Endothelial cell of umbilical vein (primary cell): ENCODE results near the gene EHBP1L1. TPM values are rescaled to one million over a fixed set of nuclear protein-coding genes. Genes with fewer than 3 reads are reported as not detected.

Source experiments
- BruUV-seq: library from RNA; stranded (reverse); fragments of 400-500 nt; replicated peaks from 2 replicates; lab custom pipeline; 2021; lab: Mats Ljungman, UMichigan
- CTCF ChIA-PET: fragments of 300-600, 350-600 bp; sonication (Branson Sonifier 250); formaldehyde crosslinking; loops from one replicate; lab custom pipeline; 2021; ENCODE audit warnings: antibody characterized with exemption, inconsistent platforms; lab: Charles Lee
- POLR2A ChIA-PET: fragments of 300-600, 350-600 bp; sonication (Branson Sonifier 250); formaldehyde crosslinking; loops from one replicate; lab custom pipeline; 2021; ENCODE audit warnings: antibody characterized with exemption, inconsistent platforms; lab: Charles Lee
- DNase-seq: peaks from one replicate; pipeline ENCODE4 v3.0.0-alpha.2; 2011; ENCODE audit warnings: low read depth, low spot score
- FAIRE-seq: peaks from 2 replicates; lab custom pipeline; 2011; peaks lifted over from hg19 to GRCh38; lab: Jason Lieb, UNC
- H2AFZ ChIP-seq: 2 replicates; pipeline ENCODE4 v1.6.0; 2012; ENCODE audit warnings: low read depth, low read length, control low read depth, inconsistent platforms
- H3K27ac ChIP-seq: 2 replicates; pipeline ENCODE4 v1.5.1; 2011; ENCODE audit warnings: low read depth, mild to moderate bottlenecking, control low read depth, low read length, moderate library complexity; ENCODE audit not compliant: insufficient read depth
- H3K27me3 ChIP-seq, 2 experiments: 2 replicates each; pipeline versions ENCODE4 v1.6.0 to v1.6.1; 2011; ENCODE audit warnings: low read length in 2 of 2, mixed read lengths in 1 of 2; ENCODE audit not compliant: control insufficient read depth in 2 of 2, insufficient read depth in 2 of 2
- H3K36me3 ChIP-seq, 2 experiments: 2 replicates in 1 of 2; 3 replicates in 1 of 2; pipeline ENCODE4 v1.5.1; 2011; ENCODE audit warnings: low read length in 2 of 2, mild to moderate bottlenecking in 1 of 2, moderate library complexity in 1 of 2; ENCODE audit not compliant: control insufficient read depth in 2 of 2, insufficient read depth in 2 of 2; ENCODE audit errors: extremely low read depth in 1 of 2
- H3K4me1 ChIP-seq: 3 replicates; pipeline ENCODE4 v1.5.1; 2011; ENCODE audit warnings: mild to moderate bottlenecking, low read length; ENCODE audit not compliant: control insufficient read depth, insufficient read depth; ENCODE audit errors: extremely low read depth
- H3K4me2 ChIP-seq: 2 replicates; pipeline ENCODE4 v1.6.1; 2011; ENCODE audit warnings: low read length, control low read depth, mixed read lengths; ENCODE audit not compliant: insufficient read depth
- H3K4me3 ChIP-seq, 3 experiments: fragments of 200-600 bp in 1 of 3; sonication (generic), shearing (Covaris generic) in 1 of 3; replicated peaks in 1 of 3; 2 replicates each; pipeline ENCODE4 v1.5.1; 2011 to 2016; ENCODE audit warnings: control low read depth in 3 of 3, low read length in 3 of 3, mild to moderate bottlenecking in 2 of 3, inconsistent platforms in 1 of 3, low read depth in 1 of 3, moderate library complexity in 1 of 3; ENCODE audit not compliant: insufficient read depth in 1 of 3
- H3K79me2 ChIP-seq: 2 replicates; pipeline ENCODE4 v1.6.0; 2012; ENCODE audit warnings: low read length, inconsistent platforms; ENCODE audit not compliant: control insufficient read depth, insufficient read depth
- H3K9ac ChIP-seq: replicated peaks from 2 replicates; pipeline ENCODE3; 2011; ENCODE audit warnings: low read length, control low read depth; ENCODE audit not compliant: insufficient read depth; ENCODE audit errors: extremely low read depth
- H3K9me1 ChIP-seq: replicated peaks from 3 replicates; pipeline ENCODE4 v1.6.0; 2011; ENCODE audit warnings: mild to moderate bottlenecking, low read length; ENCODE audit not compliant: control insufficient read depth, insufficient read depth; ENCODE audit errors: extremely low read depth
- H3K9me3 ChIP-seq: replicated peaks from 2 replicates; pipeline ENCODE4 v1.5.1; 2012; ENCODE audit warnings: low read length, inconsistent platforms; ENCODE audit not compliant: control insufficient read depth, insufficient read depth
- H4K20me1 ChIP-seq: replicated peaks from 2 replicates; pipeline ENCODE3; 2011; ENCODE audit warnings: mild to moderate bottlenecking, low read length; ENCODE audit not compliant: control insufficient read depth, insufficient read depth; ENCODE audit errors: extremely low read depth
- EZH2 ChIP-seq: IDR thresholded peaks from 2 replicates; pipeline ENCODE4 v1.6.1; 2012; ENCODE audit warnings: borderline replicate concordance, low read depth, mild to moderate bottlenecking, moderate library complexity, low read length, inconsistent platforms; ENCODE audit not compliant: severe bottlenecking
- FOS ChIP-seq: IDR thresholded peaks from 2 replicates; pipeline ENCODE4 v1.6.1; 2011; ENCODE audit warnings: mild to moderate bottlenecking, low read length, moderate library complexity, borderline replicate concordance; ENCODE audit not compliant: insufficient read depth
- GATA2 ChIP-seq: IDR thresholded peaks from 2 replicates; pipeline ENCODE4 v1.7.0; 2011; ENCODE audit warnings: low read depth, mild to moderate bottlenecking, moderate library complexity, mixed read lengths, low read length; ENCODE audit not compliant: insufficient read length, insufficient read depth
- JUN ChIP-seq: IDR thresholded peaks from 2 replicates; pipeline ENCODE4 v1.6.1; 2011; ENCODE audit warnings: borderline replicate concordance, low read depth; ENCODE audit not compliant: insufficient read length, insufficient read depth
- MYC ChIP-seq: IDR thresholded peaks from one replicate; pipeline ENCODE4 v1.6.1; 2011; ENCODE audit warnings: mild to moderate bottlenecking, low read depth, low read length
- POLR2A ChIP-seq: IDR thresholded peaks from 2 replicates; pipeline ENCODE4 v1.6.1; 2012; ENCODE audit warnings: low read depth, mild to moderate bottlenecking, control low read depth, low read length
- POLR2AphosphoS5 ChIP-seq: IDR thresholded peaks from 2 replicates; pipeline ENCODE4 v1.6.1; 2012; ENCODE audit warnings: low read depth, mild to moderate bottlenecking, control low read depth, low read length, moderate library complexity; ENCODE audit not compliant: insufficient read depth
- dilution Hi-C: fragments of 300-500 bp; cut with MboI; formaldehyde crosslinking; loops from one replicate; pipeline ENCODE4 v1.15.0; 2019; ENCODE audit warnings: low sequenced_read_pairs; ENCODE audit not compliant: extremely low pct_ligation_motif_present
- intact Hi-C: fragments of 100-400 bp; cut with micrococcal nuclease; formaldehyde crosslinking; loops from one replicate; pipeline ENCODE4 v1.10.0; 2022
- polyA plus RNA-seq, 4 experiments: library from polyadenylated mRNA; depleted of rRNA in 3 of 4; stranded (reverse) in 3 of 4; unstranded in 1 of 4; fragments of >200 nt; gene quantifications; 2 replicates each; pipeline versions ENCODE4 v1.2.1 to v1.2.3, GENCODE V29; 2011 to 2012; ENCODE audit warnings: missing spikeins in 1 of 4
- total RNA-seq: library from RNA; stranded (reverse); gene quantifications from 2 replicates; pipeline ENCODE4 v1.2.3, GENCODE V29; 2021
- TF ChIP-seq, protein P1 (sequence below): IDR thresholded peaks from 2 replicates; pipeline ENCODE4 v1.6.1; 2011; ENCODE audit not compliant: insufficient read depth, insufficient read length
- TF ChIP-seq, protein P2 (sequence below), 2 donors: IDR thresholded peaks; 1 replicate in 1 of 2; 2 replicates in 1 of 2; pipeline ENCODE4 v1.5.1; 2011; ENCODE audit warnings: low read length in 2 of 2, mild to moderate bottlenecking in 2 of 2, moderate library complexity in 2 of 2, control low read depth in 1 of 2, inconsistent platforms in 1 of 2, low read depth in 1 of 2; ENCODE audit not compliant: insufficient read depth in 1 of 2; ENCODE audit errors: extremely low read depth in 1 of 2

The EHBP1L1 gene
- total and polyA plus RNA-seq, 2 donors (not counting 3 experiments of a cell fraction or from before 2014, with no cell fraction given): 12.7 to 19.7 TPM

DNA sequence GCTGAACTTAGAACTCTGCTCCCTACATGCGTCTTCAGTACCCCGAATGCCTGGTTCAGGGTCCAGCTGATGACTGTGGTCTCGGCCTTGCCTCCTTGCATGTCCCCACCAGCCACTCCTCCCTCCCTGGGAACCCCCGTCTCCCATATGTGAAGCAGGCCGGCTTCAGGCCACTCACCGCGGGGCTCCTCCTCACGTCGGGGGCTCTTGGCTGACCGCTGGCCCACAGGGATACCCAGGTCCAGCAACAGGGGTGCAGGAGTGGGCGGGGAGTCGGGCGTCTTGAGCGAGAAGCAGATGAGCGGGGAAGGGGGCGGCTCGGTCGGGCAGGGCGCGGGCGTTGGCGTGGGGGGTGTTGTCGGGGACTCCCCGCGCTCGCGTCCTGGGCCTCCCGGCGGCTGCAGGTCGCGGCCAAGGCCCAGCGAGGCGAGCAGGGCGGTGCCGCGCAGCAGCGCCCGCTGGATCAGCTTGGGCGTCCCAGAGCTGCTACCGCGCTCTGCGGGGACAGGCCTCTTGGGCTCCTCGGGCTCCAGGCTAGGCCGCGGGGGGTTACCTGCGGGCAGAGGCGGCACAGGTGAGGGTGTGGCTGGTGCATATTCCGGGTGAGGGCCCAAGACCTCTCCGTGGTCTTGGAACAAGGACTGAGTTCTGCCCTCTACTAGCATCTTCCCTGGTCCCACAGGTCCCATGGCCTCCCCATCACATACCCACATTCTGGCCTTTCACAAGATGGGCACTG lies 23.5 kb downstream of the EHBP1L1 start:
- intact Hi-C loops (no loop called here), dilution Hi-C loops (no loop called here)
- no peak for TF ChIP-seq GATA2
- TF ChIP-seq POLR2AphosphoS5: no peak
- no peak for TF ChIP-seq MYC
- TF ChIP-seq FOS: no peak
- TF ChIP-seq, protein P1, sequence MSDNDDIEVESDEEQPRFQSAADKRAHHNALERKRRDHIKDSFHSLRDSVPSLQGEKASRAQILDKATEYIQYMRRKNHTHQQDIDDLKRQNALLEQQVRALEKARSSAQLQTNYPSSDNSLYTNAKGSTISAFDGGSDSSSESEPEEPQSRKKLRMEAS: no peak
- TF ChIP-seq EZH2: no peak
- TF ChIP-seq, protein P2, sequence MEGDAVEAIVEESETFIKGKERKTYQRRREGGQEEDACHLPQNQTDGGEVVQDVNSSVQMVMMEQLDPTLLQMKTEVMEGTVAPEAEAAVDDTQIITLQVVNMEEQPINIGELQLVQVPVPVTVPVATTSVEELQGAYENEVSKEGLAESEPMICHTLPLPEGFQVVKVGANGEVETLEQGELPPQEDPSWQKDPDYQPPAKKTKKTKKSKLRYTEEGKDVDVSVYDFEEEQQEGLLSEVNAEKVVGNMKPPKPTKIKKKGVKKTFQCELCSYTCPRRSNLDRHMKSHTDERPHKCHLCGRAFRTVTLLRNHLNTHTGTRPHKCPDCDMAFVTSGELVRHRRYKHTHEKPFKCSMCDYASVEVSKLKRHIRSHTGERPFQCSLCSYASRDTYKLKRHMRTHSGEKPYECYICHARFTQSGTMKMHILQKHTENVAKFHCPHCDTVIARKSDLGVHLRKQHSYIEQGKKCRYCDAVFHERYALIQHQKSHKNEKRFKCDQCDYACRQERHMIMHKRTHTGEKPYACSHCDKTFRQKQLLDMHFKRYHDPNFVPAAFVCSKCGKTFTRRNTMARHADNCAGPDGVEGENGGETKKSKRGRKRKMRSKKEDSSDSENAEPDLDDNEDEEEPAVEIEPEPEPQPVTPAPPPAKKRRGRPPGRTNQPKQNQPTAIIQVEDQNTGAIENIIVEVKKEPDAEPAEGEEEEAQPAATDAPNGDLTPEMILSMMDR (IDR thresholded peaks at IDR 0.05; ENCODE audit: extremely low read depth in 1 of 2, insufficient read depth in 1 of 2, low read depth in 1 of 2, low read length in 2 of 2): no peak
- no peak for TF ChIP-seq POLR2A
- TF ChIP-seq JUN: no peak
- H3K4me2 ChIP-seq: no peak overlapping the region
- H4K20me1 ChIP-seq: no peaks in the 10 kb centered on the region
- H3K9me3 ChIP-seq: no peaks in the 10 kb centered on the region
- H3K79me2 ChIP-seq: no peaks in the 10 kb centered on the region
- no peak overlapping the region for H2AFZ ChIP-seq
- H3K36me3 ChIP-seq: peaks cover 11 to 49% of the 10 kb centered on the region in 2 experiments
- no peaks in the 10 kb centered on the region for H3K27me3 ChIP-seq
- FAIRE-seq (no peak), DNase-seq (no peak)
- ChIA-PET CTCF (interaction anchor here (1.4 kb wide), 1 partner anchor 8 kb away, joined by 5 read pairs; no protein-coding TSS in a partner anchor), POLR2A (no interaction called here)
- H3K4me1 ChIP-seq: no peaks in the 10 kb centered on the region
- H3K9me1 ChIP-seq: no peaks in the 10 kb centered on the region
- H3K9ac ChIP-seq: no peak overlapping the region
- H3K27ac ChIP-seq: no peak overlapping the region
- no peak overlapping the region for H3K4me3 ChIP-seq
- no TSS peak for BruUV-seq
